ENCODE results near the gene MSH5. TPM values are rescaled to one million over a fixed set of nuclear protein-coding genes. Genes with fewer than 3 reads are reported as not detected.
A peak's percentile ranks its signal among the peaks of the same experiment; 100 is the strongest.
"Not testable (repeated sequence)": the region's sequence is repeated elsewhere in the genome, so short reads cannot be mapped to it uniquely, and the experiment has no call there.

The MSH5 gene
- total RNA-seq, 2 donors from 2014 or later, result 78.9 to 82.6 TPM

GRCh38 chr6:31706599-31706998, 33.2 kb upstream of the MSH5 start, which contains the start of gene LY6G6F:
LY6G6F (plus strand) TSS chr6:31706866; CDS start chr6:31706907, 41 bp downstream.
- H3K4me1 Mint-ChIP-seq, result peaks cover 11% of the 10 kb centered on the region
- no peaks in the 10 kb centered on the region for H3K27me3 Mint-ChIP-seq
- H3K27ac Mint-ChIP-seq, result no peak within 1 kb of the TSS
- no peak for ATAC-seq (replicated peaks)
- no peaks in the 10 kb centered on the region for H3K36me3 Mint-ChIP-seq (ENCODE audit: low read depth)
- no peaks in the 10 kb centered on the region for H3K9me3 Mint-ChIP-seq
- no peak within 1 kb of the TSS for H3K4me3 Mint-ChIP-seq

DNA sequence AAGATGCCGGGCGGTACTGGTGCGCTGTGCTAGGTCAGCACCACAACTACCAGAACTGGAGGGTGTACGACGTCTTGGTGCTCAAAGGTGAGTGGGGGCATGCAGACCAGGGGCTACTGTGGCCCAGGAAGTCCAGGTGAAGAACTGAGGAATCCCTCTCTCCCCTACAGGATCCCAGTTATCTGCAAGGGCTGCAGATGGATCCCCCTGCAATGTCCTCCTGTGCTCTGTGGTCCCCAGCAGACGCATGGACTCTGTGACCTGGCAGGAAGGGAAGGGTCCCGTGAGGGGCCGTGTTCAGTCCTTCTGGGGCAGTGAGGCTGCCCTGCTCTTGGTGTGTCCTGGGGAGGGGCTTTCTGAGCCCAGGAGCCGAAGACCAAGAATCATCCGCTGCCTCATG, 32.1 kb upstream of the MSH5 start:
- Mint-ChIP-seq H3K4me1 (peaks cover 10% of the 10 kb centered on the region), H3K27ac (no peak overlapping the region), H3K4me3 (no peak overlapping the region), H3K27me3 (no peaks in the 10 kb centered on the region), H3K9me3 (no peaks in the 10 kb centered on the region), H3K36me3 (ENCODE audit: low read depth) (no peaks in the 10 kb centered on the region)
- ATAC-seq (replicated peaks), result no peak

GRCh38 chr6:31708224-31708623, 31.6 kb upstream of the MSH5 start:
- Mint-ChIP-seq H3K4me3 (no peak overlapping the region), H3K4me1 (peaks cover 9% of the 10 kb centered on the region), H3K27ac (no peak overlapping the region), H3K36me3 (ENCODE audit: low read depth) (no peaks in the 10 kb centered on the region), H3K27me3 (no peaks in the 10 kb centered on the region), H3K9me3 (no peaks in the 10 kb centered on the region)
- no peak for ATAC-seq (replicated peaks)

GRCh38 chr6:31709157-31709556, 30.6 kb upstream of the MSH5 start:
- ATAC-seq (replicated peaks); H3K9me3 Mint-ChIP-seq; H3K27me3 Mint-ChIP-seq; H3K36me3 Mint-ChIP-seq (ENCODE audit: low read depth); H3K4me1 Mint-ChIP-seq; H3K27ac Mint-ChIP-seq; H3K4me3 Mint-ChIP-seq: not testable (repeated sequence)

GRCh38 chr6:31710523-31711219, 29.1 kb upstream of the MSH5 start:
- no peaks in the 10 kb centered on the region for H3K27me3 Mint-ChIP-seq
- H3K4me1 Mint-ChIP-seq, result peaks cover 5% of the 10 kb centered on the region
- H3K9me3 Mint-ChIP-seq, result no peaks in the 10 kb centered on the region
- H3K36me3 Mint-ChIP-seq (ENCODE audit: low read depth), result no peaks in the 10 kb centered on the region
- H3K27ac Mint-ChIP-seq, result peak overlapping the region; percentile 47
- no peak overlapping the region for H3K4me3 Mint-ChIP-seq
- no peak for ATAC-seq (replicated peaks)

- H3K36me3 Mint-ChIP-seq (ENCODE audit: low read depth), result no peaks in the 10 kb centered on the region
- peaks cover 5% of the 10 kb centered on the region for H3K4me1 Mint-ChIP-seq
- H3K4me3 Mint-ChIP-seq, result no peak overlapping the region
- H3K27ac Mint-ChIP-seq, result peak overlapping the region; percentile 47
- no peak for ATAC-seq (replicated peaks)
- H3K9me3 Mint-ChIP-seq, result no peaks in the 10 kb centered on the region
- H3K27me3 Mint-ChIP-seq, result no peaks in the 10 kb centered on the region
Measured at GRCh38 chr6:31711233-31711632, 28.6 kb upstream of the MSH5 start.

DNA sequence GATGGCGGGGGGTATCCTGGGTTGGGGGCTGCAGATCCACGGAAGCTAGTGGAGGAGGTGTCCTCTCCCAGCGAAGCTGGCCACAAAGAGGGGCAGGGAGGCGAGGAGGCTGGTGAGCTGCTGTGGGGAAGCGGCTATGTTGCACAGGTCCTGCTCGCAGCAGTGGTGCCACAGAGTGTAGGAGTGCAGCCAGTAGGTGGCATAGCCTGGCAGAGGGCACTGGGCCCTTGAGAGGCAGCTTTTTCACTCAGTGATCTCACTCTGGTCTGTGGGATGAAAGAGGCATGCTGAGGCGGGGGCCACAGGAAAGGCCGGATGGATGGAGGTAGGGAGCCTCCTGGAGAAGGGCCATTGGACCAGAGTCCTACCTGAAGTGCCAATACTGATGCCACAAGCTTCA, 27.5 kb upstream of the MSH5 start:
- H3K27me3 Mint-ChIP-seq, result no peaks in the 10 kb centered on the region
- no peak for ATAC-seq (replicated peaks)
- H3K36me3 Mint-ChIP-seq (ENCODE audit: low read depth), result no peaks in the 10 kb centered on the region
- H3K9me3 Mint-ChIP-seq, result no peaks in the 10 kb centered on the region
- peaks cover 5% of the 10 kb centered on the region for H3K4me1 Mint-ChIP-seq
- H3K27ac Mint-ChIP-seq, result peak overlapping the region; percentile 38
- H3K4me3 Mint-ChIP-seq, result no peak overlapping the region

- Mint-ChIP-seq H3K9me3 (no peaks in the 10 kb centered on the region), H3K27me3 (no peaks in the 10 kb centered on the region), H3K36me3 (ENCODE audit: low read depth) (no peaks in the 10 kb centered on the region), H3K4me1 (peaks cover 5% of the 10 kb centered on the region), H3K4me3 (no peak overlapping the region), H3K27ac (no peak overlapping the region)
- ATAC-seq (replicated peaks), result no peak
Measured at GRCh38 chr6:31713465-31713864, 26.3 kb upstream of the MSH5 start.

DNA sequence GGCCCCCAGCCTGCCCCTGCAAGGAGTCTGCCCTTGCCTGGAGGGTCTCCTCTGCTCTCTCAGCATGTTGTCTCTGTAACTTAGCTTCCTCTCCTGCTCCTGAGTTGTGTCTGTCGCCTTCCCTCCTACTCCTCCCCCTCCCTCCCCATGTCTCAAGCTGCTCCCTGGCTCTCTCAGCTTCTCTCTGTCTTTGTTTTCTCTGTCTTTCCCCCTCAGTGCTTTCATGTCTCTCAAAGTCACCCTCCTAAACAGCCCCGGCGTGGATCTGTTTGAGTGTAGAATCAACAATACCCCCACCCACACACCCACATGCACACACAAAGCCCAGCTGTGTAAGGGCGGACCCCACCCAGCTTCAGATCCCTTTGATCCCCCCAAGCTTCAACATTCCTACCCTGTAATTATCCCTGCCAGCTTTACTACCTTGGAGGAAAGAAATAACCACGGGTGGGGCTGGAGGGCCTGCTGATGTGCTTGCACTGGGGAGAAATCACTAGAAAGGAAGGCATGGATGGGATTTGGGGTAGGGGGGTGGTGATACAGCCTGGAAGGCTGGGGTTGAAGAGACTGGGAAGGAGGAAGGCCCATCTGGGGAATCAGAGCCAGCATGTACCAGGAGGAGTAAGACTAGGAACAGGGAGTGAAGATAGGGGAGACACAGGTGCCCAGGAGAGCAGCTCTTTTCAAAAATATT, 25.7 kb upstream of the MSH5 start:
- H3K4me1 Mint-ChIP-seq, result peaks cover 5% of the 10 kb centered on the region
- no peaks in the 10 kb centered on the region for H3K36me3 Mint-ChIP-seq (ENCODE audit: low read depth)
- no peak overlapping the region for H3K4me3 Mint-ChIP-seq
- no peaks in the 10 kb centered on the region for H3K27me3 Mint-ChIP-seq
- H3K9me3 Mint-ChIP-seq, result no peaks in the 10 kb centered on the region
- no peak for ATAC-seq (replicated peaks)
- no peak overlapping the region for H3K27ac Mint-ChIP-seq

- H3K27me3 Mint-ChIP-seq, result no peaks in the 10 kb centered on the region
- H3K27ac Mint-ChIP-seq, result no peak within 1 kb of the TSS
- H3K9me3 Mint-ChIP-seq, result no peaks in the 10 kb centered on the region
- no peak for ATAC-seq (replicated peaks)
- H3K4me3 Mint-ChIP-seq, result no peak within 1 kb of the TSS
- H3K4me1 Mint-ChIP-seq, result peaks cover 5% of the 10 kb centered on the region
- no peaks in the 10 kb centered on the region for H3K36me3 Mint-ChIP-seq (ENCODE audit: low read depth)
Measured at GRCh38 chr6:31715022-31715958, 24.5 kb upstream of the MSH5 start, which contains the start of gene LY6G6D. LY6G6D (plus strand) TSS chr6:31715348; CDS start chr6:31715356, 8 bp downstream.

GRCh38 chr6:31717499-31718222, 22.1 kb upstream of the MSH5 start:
- no peak overlapping the region for H3K4me3 Mint-ChIP-seq
- no peak overlapping the region for H3K27ac Mint-ChIP-seq
- no peaks in the 10 kb centered on the region for H3K36me3 Mint-ChIP-seq (ENCODE audit: low read depth)
- no peaks in the 10 kb centered on the region for H3K27me3 Mint-ChIP-seq
- no peaks in the 10 kb centered on the region for H3K9me3 Mint-ChIP-seq
- H3K4me1 Mint-ChIP-seq, result peaks cover 5% of the 10 kb centered on the region
- no peak for ATAC-seq (replicated peaks)

- H3K27ac Mint-ChIP-seq, result peak overlapping the region; percentile 50
Measured at GRCh38 chr6:31718265-31718664, 21.5 kb upstream of the MSH5 start.

GRCh38 chr6:31719001-31719400, 20.8 kb upstream of the MSH5 start:
- ATAC-seq (replicated peaks), result no peak
- no peaks in the 10 kb centered on the region for H3K36me3 Mint-ChIP-seq (ENCODE audit: low read depth)
- no peaks in the 10 kb centered on the region for H3K27me3 Mint-ChIP-seq
- no peaks in the 10 kb centered on the region for H3K9me3 Mint-ChIP-seq
- H3K4me3 Mint-ChIP-seq, result no peak overlapping the region
- H3K27ac Mint-ChIP-seq, result peak overlapping the region; percentile 50
- peaks cover 5% of the 10 kb centered on the region for H3K4me1 Mint-ChIP-seq

More at GRCh38 chr6:31718265-31718664, 21.5 kb upstream of the MSH5 start:
- Mint-ChIP-seq H3K4me1 (peaks cover 5% of the 10 kb centered on the region), H3K27me3 (no peaks in the 10 kb centered on the region), H3K9me3 (no peaks in the 10 kb centered on the region), H3K36me3 (ENCODE audit: low read depth) (no peaks in the 10 kb centered on the region), H3K4me3 (no peak overlapping the region)
- no peak for ATAC-seq (replicated peaks)

DNA sequence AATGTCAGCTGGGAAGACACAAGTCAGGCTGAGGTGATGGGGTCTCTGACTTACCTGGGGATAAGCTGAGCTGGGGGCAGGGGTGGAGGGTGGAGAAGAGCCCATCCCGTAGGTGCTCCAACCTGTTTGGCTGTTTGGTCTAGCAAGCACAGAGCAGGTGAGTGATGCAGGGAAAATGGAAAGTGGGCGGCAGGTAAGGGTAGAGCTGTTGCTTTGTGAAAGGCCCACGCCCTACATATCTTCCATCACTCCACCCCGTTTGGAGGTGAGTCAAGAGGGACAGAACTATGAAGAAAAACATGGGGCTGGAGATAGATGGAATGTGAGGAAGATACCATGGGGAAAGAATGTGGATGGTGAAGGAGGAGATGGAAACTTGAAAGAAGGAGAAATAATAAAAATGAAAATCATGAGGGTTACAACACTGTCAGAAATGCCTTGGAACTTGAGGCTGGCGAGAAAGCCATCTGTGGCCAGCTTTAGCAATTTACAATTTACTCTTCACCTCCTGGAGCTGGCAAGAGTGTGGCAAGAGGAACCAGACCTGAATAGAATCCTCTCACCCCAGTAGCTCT, 19.5 kb upstream of the MSH5 start:
- no peak overlapping the region for H3K4me3 Mint-ChIP-seq
- no peaks in the 10 kb centered on the region for H3K36me3 Mint-ChIP-seq (ENCODE audit: low read depth)
- no peak for ATAC-seq (replicated peaks)
- peaks cover 5% of the 10 kb centered on the region for H3K4me1 Mint-ChIP-seq
- no peaks in the 10 kb centered on the region for H3K27me3 Mint-ChIP-seq
- H3K9me3 Mint-ChIP-seq, result no peaks in the 10 kb centered on the region
- no peak overlapping the region for H3K27ac Mint-ChIP-seq
